Tibial artery (tissue), 4 donors: Measurements from ENCODE around the gene GSDME.
A peak's percentile ranks its signal among the peaks of the same experiment; 100 is the strongest.

Source experiments
- DNase-seq, 2 donors: peaks; one replicate each; pipeline ENCODE4 v3.0.0-alpha.2; 2019
- H3K27ac ChIP-seq, 2 donors: fragments of 200-600 bp; sonication (generic) in 1 of 2; 1 replicate in 1 of 2; 2 replicates in 1 of 2; pipeline ENCODE4 v1.5.1; 2018 to 2019; ENCODE audit warnings: mild to moderate bottlenecking in 1 of 2
- H3K27me3 ChIP-seq, 2 donors: fragments of 200-600 bp; sonication (generic) in 1 of 2; one replicate each; pipeline versions ENCODE4 v1.5.1 to v1.6.0; 2016 to 2019
- H3K36me3 ChIP-seq, 3 donors: fragments of 200-600 bp; sonication (generic) in 2 of 3; one replicate each; pipeline ENCODE4 v1.5.1; 2016 to 2019; ENCODE audit warnings: mild to moderate bottlenecking in 2 of 3
- H3K4me1 ChIP-seq, 4 donors: fragments of 200-600 bp; sonication (generic) in 2 of 4; 1 replicate in 3 of 4; 2 replicates in 1 of 4; pipeline ENCODE4 v1.5.1; 2016 to 2019
- H3K4me3 ChIP-seq, 2 donors: fragments of 200-600 bp; sonication (generic) in 1 of 2; 1 replicate in 1 of 2; 2 replicates in 1 of 2; pipeline ENCODE4 v1.5.1; 2018 to 2019; ENCODE audit warnings: mild to moderate bottlenecking in 2 of 2
- H3K9me3 ChIP-seq, 3 donors: fragments of 200-600 bp; sonication (generic) in 1 of 3; one replicate each; pipeline ENCODE4 v1.5.1; 2016 to 2019
- intact Hi-C: fragments of 100-400 bp; cut with DNase I; formaldehyde crosslinking; loops from one replicate; pipeline ENCODE4 v1.15.0; 2023; ENCODE audit warnings: low total_unique reads
- TF ChIP-seq, protein P1 (sequence below), 2 experiments: fragments of 200-600 bp in 1 of 2; fragments of 450-650 bp in 1 of 2; IDR thresholded peaks; one replicate each; pipeline ENCODE4 v1.5.1; 2017 to 2019; ENCODE audit warnings: antibody characterized with exemption in 2 of 2, mild to moderate bottlenecking in 1 of 2, moderate library complexity in 1 of 2

The GSDME gene

DNA sequence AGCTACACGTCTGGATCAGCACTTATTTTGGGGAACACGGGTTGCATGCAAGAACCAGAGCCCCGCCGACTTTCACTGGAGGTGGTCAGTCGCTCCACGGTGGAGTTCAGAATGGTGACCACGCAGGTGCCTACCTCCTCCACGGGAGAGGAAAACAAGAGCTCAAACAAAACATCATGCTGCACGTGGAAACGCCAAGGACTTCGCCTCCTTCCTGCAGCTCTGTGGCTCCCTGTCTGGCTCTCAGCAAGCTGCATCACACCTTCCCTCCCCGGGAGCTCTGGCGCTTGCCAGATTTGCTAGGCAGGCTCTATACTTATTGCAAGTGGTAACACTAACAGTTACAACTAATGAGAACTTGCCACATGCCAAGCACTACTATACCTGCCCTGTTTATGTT is 26.0 kb downstream of the GSDME start:
- TF ChIP-seq, protein P1, sequence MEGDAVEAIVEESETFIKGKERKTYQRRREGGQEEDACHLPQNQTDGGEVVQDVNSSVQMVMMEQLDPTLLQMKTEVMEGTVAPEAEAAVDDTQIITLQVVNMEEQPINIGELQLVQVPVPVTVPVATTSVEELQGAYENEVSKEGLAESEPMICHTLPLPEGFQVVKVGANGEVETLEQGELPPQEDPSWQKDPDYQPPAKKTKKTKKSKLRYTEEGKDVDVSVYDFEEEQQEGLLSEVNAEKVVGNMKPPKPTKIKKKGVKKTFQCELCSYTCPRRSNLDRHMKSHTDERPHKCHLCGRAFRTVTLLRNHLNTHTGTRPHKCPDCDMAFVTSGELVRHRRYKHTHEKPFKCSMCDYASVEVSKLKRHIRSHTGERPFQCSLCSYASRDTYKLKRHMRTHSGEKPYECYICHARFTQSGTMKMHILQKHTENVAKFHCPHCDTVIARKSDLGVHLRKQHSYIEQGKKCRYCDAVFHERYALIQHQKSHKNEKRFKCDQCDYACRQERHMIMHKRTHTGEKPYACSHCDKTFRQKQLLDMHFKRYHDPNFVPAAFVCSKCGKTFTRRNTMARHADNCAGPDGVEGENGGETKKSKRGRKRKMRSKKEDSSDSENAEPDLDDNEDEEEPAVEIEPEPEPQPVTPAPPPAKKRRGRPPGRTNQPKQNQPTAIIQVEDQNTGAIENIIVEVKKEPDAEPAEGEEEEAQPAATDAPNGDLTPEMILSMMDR (IDR thresholded peaks at IDR 0.05): no peak
- intact Hi-C loops: no loop called here

DNA sequence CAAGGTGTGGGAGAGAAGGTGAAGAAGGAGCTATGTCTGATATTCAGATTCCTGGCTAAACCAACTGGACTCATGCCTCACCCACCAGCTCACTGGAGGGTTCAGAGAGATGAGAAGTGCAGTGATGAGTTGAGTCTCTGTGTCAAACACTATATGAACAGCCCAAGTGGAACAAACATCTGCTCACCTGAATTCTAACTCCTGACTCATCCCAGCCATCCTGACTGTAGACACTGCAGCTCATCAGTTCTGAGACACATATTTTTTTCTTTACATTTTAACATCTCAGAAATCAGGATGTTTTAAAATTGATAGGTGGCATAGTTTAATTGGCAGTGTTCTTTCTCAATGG is 27.3 kb downstream of the GSDME start:
- Histone ChIP-seq H3K36me3 (no peaks in the 10 kb centered on the region), H3K9me3 (no peaks in the 10 kb centered on the region), H3K27ac (no peak overlapping the region), H3K27me3 (no peaks in the 10 kb centered on the region), H3K4me1 (peaks cover 0 to 24% (median 7%) of the 10 kb centered on the region in 4 donors), H3K4me3 (no peak overlapping the region)
- TF ChIP-seq, protein P1 (IDR thresholded peaks at IDR 0.05): no peak
- intact Hi-C loops: no loop called here
- DNase-seq: no peak

More for the DNA sequence above, 26.0 kb downstream of the GSDME start:
- Histone ChIP-seq H3K27me3 (no peaks in the 10 kb centered on the region), H3K4me1 (peaks cover 0 to 27% (median 7%) of the 10 kb centered on the region in 4 donors), H3K9me3 (no peaks in the 10 kb centered on the region), H3K4me3 (no peak overlapping the region), H3K27ac (no peak overlapping the region), H3K36me3 (no peaks in the 10 kb centered on the region)
- DNase-seq: peak in 1 of 2 donors; percentile 55

DNA sequence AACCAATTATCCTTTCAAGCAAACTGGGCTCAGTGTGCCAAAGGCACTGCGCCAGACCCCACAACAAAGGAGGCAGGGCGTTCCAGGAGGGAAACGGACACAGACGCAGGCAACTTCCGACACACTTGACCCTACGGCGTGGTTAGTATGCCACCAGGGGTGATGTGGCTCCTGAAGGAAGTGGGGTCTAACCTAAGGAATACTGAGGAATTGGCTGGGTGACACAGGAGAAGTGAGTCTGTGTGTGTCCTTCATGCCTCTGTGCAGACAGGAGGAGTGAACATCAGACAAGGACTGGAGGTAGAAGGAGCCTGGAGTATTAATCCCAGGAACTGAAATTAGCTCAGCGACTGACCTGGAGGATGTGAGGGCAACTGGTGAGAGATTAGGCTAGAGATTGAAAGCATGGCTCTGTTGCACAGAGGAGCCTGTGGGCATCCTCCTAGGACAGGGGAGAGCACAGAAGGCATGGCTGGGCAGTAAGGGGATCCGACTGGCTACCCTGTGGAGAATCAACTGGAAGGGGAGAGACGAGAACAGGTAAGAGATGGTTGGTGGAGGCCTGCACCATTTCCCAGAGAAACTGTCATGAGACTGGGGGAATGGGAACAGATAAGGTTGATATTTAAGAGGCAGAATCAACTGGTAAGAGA is 27.8 kb downstream of the GSDME start:
- Histone ChIP-seq H3K27ac (no peak overlapping the region), H3K4me1 (peaks cover 0 to 20% (median 7%) of the 10 kb centered on the region in 4 donors), H3K9me3 (no peaks in the 10 kb centered on the region), H3K36me3 (no peaks in the 10 kb centered on the region), H3K27me3 (no peaks in the 10 kb centered on the region), H3K4me3 (no peak overlapping the region)
- TF ChIP-seq, protein P1 (IDR thresholded peaks at IDR 0.05): no peak
- peak in 1 of 2 donors; percentile 63 for DNase-seq
- intact Hi-C loops: loop anchor here (5.0 kb wide), 1 partner anchor 1162 kb away; no protein-coding TSS in a partner anchor

DNA sequence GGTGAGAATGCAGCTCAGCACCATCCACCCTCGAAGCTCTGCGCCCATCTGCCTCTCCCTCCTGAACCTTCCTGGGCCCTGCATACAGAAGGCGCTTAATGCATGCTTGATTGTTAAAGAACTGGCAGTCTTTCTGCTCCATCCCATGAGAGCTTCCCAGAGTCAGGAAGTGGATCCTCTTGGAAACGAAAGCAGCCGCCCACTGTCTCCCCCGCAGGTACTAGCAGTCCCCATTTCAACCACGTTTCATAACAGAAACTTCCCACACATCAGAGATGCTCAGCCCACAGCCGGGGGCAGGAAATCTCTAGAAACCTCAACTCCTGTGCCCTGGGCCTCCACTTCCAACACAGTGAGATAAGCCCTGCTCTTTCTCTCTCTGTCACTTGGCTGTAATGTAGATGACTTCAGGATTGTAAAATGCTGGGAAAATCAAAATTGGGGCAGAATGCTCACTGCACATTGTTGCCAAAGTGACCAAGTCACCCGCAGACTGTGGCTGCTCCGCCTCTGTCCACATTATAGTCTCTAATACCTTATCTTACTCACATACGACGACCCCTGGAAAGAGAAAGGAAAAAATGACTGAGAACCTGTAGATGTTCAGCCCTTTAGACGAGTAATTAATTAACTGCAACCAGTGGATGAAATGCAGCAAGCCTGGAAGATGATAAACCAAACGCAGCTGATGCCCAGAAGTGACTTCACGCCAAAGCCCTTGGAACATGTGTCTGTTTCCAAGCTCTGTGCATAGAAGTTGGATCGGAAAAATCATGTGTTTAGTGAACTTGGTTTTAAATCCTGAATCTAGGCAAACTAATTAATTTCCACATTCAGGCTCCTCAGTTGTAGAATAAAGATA is 28.5 kb downstream of the GSDME start:
- Histone ChIP-seq H3K4me1 (peaks cover 0 to 14% (median 6%) of the 10 kb centered on the region in 4 donors), H3K4me3 (no peak overlapping the region), H3K9me3 (no peaks in the 10 kb centered on the region), H3K36me3 (no peaks in the 10 kb centered on the region), H3K27ac (peak overlapping the region in 1 of 2 donors; percentile 14), H3K27me3 (no peaks in the 10 kb centered on the region)
- intact Hi-C loops: loop anchor here (5.0 kb wide), 1 partner anchor 1161 kb away; no protein-coding TSS in a partner anchor
- TF ChIP-seq, protein P1 (IDR thresholded peaks at IDR 0.05): no peak
- DNase-seq: peak in 1 of 2 donors; percentile 61

DNA sequence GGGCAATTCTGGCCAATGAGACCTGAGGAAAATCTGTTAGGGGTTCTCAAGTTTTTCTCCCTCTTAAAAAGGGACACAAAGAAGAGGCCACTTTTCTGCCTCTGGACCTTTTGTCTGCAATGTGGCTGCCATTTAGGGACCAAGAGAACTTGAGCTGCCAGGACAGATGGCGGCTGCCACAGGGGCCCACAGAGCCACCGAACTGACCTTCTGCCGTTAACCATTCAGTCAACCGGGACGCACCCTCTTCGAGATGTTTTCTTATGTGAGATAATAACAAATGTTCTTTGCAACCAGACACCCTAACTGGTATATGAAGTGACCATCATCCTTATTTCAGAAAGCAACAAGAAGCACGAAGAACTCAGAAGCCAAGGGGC is 29.2 kb downstream of the GSDME start:
- H3K36me3 ChIP-seq: no peaks in the 10 kb centered on the region
- no peaks in the 10 kb centered on the region for H3K9me3 ChIP-seq
- peaks cover 0 to 11% (median 3%) of the 10 kb centered on the region in 4 donors for H3K4me1 ChIP-seq
- TF ChIP-seq, protein P1 (IDR thresholded peaks at IDR 0.05): no peak
- DNase-seq: no peak
- peak overlapping the region in 1 of 2 donors; percentile 14 for H3K27ac ChIP-seq
- H3K27me3 ChIP-seq: no peaks in the 10 kb centered on the region
- no peak overlapping the region for H3K4me3 ChIP-seq
- intact Hi-C loops: loop anchor here (5.0 kb wide), 1 partner anchor 1161 kb away; no protein-coding TSS in a partner anchor
